Urinary bladder (tissue), 4 donors: ENCODE measurements around the gene ARHGDIA. TPM values are rescaled to one million over a fixed set of nuclear protein-coding genes. Genes with fewer than 3 reads are reported as not detected.

Source experiments
- DNase-seq: peaks from one replicate; pipeline ENCODE4 v3.0.0-alpha.2; 2015; ENCODE audit errors: extremely low spot score
- H3K27ac ChIP-seq: one replicate; pipeline ENCODE4 v1.5.1; 2013; ENCODE audit warnings: low read depth, mild to moderate bottlenecking, moderate library complexity
- H3K36me3 ChIP-seq: one replicate; pipeline ENCODE4 v1.6.1; 2013; ENCODE audit warnings: mild to moderate bottlenecking, moderate library complexity; ENCODE audit not compliant: insufficient read depth
- H3K4me1 ChIP-seq: one replicate; pipeline ENCODE4 v1.6.1; 2013; ENCODE audit warnings: mild to moderate bottlenecking, moderate library complexity; ENCODE audit not compliant: insufficient read depth
- H3K4me3 ChIP-seq: one replicate; pipeline ENCODE4 v1.5.1; 2013; ENCODE audit warnings: low read depth, low read length
- WGBS: extraction: QIAGEN DNeasy Blood & Tissue Kit; methylation state at CpG from one replicate; pipeline ENCODE4 v1.1.7; 2013; 5-methylcytosine and 5-hydroxymethylcytosine counted together
- polyA plus RNA-seq: library from polyadenylated mRNA; stranded (reverse); fragments of 200-250 nt; gene quantifications from one replicate; pipeline ENCODE4 v1.2.3, GENCODE V29; 2013
- total RNA-seq: library from RNA; depleted of rRNA; stranded (reverse); fragments of >200 nt; gene quantifications from one replicate; pipeline ENCODE4 v1.2.3, GENCODE V29; 2014
- donor health status: healthy with polysubstance abuse.
- donor health status: healthy.

The ARHGDIA gene
- total and polyA plus RNA-seq, 2 donors = 31.0 to 277 TPM

GRCh38 chr17:81833160-81833920 lies 37.8 kb downstream of the ARHGDIA start, which contains the start of gene MCRIP1:
Gene MCRIP1 (minus strand): TSS chr17:81833291. CDS start chr17:81824506, 8,785 bp downstream.
- peak within 1 kb of the TSS; percentile 88 for H3K4me3 ChIP-seq
- H3K36me3 ChIP-seq = no peaks in the 10 kb centered on the region
- H3K4me1 ChIP-seq = no peaks in the 10 kb centered on the region
- peak within 1 kb of the TSS; percentile 79 for H3K27ac ChIP-seq
- WGBS = 1% methylated on average over 70 of the region's 76 CpGs
- DNase-seq = peak; percentile 50

DNA sequence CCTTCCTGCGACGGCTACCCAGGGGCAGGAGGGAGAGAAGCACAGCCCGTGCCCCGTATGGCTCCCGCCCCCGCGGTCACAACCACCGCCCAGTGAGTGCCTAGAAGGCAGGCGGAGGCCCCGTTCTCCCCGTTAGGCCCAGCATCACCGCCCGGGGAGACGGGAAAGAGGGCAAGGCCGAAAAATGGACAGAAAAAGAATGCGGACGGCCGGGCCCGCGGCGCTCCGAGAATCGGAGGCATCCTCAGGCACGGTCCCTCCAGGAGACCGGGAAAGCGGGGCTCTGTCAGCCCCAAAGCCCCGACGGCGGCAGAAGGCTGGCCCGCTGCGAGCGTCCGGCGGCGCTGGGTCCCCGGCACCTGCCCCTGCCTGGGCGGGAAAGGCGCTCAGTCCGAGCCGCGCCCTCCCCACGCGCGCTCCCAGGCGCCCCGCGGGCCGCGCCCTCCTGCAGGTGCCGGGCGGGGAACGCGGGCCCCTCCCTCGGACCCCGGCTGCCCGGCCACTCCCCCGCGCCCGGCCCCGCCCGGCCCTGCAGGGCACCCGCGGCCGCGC lies 38.5 kb downstream of the ARHGDIA start:
- H3K4me1 ChIP-seq = no peaks in the 10 kb centered on the region
- no peak for DNase-seq
- under 1% methylated on average over 65 of the region's 65 CpGs for WGBS
- H3K36me3 ChIP-seq = no peaks in the 10 kb centered on the region
- peak overlapping the region; percentile 73 for H3K27ac ChIP-seq
- H3K4me3 ChIP-seq = peak overlapping the region; percentile 88

DNA sequence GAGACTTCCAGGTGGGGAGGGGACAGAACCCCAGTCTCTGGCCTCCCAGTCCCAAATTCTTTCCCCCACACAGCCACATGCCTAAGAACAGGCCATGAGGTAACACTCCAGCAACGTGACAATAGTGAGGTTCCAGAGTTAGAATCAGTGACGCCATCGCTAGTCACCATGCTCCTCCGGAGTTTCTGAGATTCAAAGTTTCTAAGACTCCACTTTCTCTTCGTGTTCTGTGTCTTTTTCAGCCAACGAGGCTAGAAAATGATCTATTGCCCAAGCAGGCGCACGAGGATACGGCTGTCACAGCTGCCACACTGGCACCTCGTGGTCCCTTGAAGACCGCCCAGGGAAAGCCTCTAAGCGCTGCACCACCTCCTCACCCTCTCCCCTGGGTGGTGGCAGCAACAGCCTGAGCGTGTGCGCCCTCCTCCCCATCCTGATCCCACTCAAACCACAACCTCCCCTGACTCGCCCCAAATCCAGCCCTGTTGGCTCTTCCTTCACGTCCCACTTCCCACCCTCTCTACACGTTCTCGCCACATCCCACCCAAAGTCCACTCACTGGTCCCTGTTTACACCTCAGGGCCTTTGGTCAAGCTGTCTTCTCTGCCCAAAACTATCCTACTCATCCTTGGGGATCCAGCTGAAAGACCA lies 39.1 kb downstream of the ARHGDIA start:
- 35% methylated on average over 18 of the region's 18 CpGs for WGBS

DNA sequence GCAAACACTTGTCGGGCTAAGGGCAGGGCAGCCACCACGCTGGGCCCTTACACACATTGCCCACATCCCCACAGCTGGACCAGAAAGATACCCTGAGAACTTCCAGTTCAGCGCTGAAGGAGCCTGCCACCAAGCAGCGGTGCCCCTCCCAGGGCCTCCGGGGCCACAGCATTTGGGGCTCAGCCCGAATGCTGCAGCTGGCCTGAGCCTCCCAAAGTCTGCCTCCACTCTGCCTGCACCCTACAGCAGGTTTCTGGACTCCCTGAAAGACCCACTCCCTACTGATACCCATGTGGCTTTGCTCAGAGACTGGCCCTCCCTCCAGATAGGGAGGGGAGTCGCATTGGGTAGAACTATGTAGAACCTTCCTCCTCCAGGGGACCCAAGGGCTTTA lies 39.6 kb downstream of the ARHGDIA start:
- no peak for DNase-seq
- H3K27ac ChIP-seq = no peak overlapping the region
- no peaks in the 10 kb centered on the region for H3K4me1 ChIP-seq
- 91% methylated on average over 7 of the region's 7 CpGs for WGBS
- no peak overlapping the region for H3K4me3 ChIP-seq
- no peaks in the 10 kb centered on the region for H3K36me3 ChIP-seq

More for the DNA sequence above, 39.1 kb downstream of the ARHGDIA start:
- DNase-seq = no peak
- Histone ChIP-seq H3K36me3 (no peaks in the 10 kb centered on the region), H3K27ac (no peak overlapping the region), H3K4me3 (peak overlapping the region; percentile 88), H3K4me1 (no peaks in the 10 kb centered on the region)

GRCh38 chr17:81829858-81830257 lies 41.3 kb downstream of the ARHGDIA start:
- DNase-seq = no peak
- Histone ChIP-seq H3K36me3 (no peaks in the 10 kb centered on the region), H3K27ac (no peak overlapping the region), H3K4me1 (no peaks in the 10 kb centered on the region), H3K4me3 (no peak overlapping the region)
- 88% methylated on average over 6 of the region's 6 CpGs for WGBS

DNA sequence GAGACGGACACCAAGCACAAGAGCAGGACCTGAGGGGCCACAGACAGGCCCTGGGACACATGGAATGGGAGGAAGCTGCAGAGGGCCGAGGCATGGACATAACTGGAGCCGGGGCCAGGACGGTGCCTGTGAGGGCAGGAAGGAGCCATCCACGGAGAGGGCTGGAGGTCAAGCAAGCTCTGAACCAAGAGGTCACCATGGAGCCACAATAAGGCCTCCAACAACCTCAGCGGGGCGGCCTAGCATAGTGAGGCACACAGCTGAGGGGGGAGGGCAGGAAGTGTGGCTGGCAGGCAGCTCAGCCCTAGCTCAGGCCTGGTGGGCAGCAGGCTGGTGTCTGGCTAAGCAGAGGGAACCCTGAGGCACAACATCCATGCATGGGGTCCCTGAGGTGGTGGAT lies 42.5 kb downstream of the ARHGDIA start:
- H3K27ac ChIP-seq = no peak overlapping the region
- no peak overlapping the region for H3K4me3 ChIP-seq
- no peaks in the 10 kb centered on the region for H3K36me3 ChIP-seq
- no peak for DNase-seq
- WGBS = 75% methylated on average over 7 of the region's 7 CpGs
- no peaks in the 10 kb centered on the region for H3K4me1 ChIP-seq

DNA sequence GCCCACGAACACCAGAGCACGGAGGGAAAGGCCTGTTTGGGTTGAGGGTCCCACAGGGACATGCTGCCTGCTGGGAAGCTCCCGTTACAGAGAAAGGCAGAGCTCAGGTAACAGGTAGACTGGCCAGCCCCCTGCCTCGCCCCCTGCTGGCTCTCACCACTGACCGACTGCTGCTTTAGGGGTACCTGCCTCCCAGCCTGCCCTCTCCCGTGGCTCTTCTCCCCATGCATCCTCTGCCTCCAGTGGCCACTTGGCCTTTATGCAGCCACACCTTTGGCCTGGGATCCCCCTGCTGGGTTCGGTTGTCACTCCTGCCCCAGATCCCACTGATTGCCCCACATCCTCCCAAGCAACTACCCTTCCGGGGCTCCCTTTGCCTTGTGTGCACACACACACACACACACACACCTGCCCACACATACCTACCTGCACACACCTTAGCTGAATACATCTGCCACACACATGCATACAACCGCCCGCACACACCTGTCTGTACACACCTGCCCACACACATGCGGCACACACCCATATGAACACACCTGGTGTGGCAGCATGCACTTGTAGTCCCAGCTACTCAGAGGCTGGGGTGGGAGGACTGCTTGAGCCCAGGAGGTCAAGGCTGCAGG lies 45.2 kb downstream of the ARHGDIA start:
- 75% methylated on average over 11 of the region's 11 CpGs for WGBS
- Histone ChIP-seq H3K27ac (no peak overlapping the region), H3K4me1 (no peaks in the 10 kb centered on the region)

DNA sequence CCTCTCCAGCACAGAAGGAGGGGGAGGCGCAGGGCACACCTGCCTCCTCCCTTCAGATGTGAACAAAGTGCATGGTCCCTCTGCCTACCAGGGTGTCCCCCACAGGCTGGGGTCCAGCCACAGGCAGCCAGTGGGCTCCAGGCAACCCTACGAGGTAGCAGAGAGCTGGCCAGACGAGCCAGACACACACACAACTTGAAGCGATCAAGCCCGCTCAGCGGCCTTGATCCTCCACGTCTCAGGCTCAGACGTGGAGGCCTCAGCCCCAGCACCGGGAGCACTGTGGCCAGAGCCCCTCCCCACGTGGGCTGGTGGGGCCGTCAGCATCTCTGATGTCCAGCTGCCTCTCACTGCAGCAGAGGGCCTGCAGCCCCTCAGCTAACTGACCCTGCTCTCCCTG lies 46.5 kb downstream of the ARHGDIA start:
- H3K4me1 ChIP-seq = no peaks in the 10 kb centered on the region
- no peak for DNase-seq
- H3K36me3 ChIP-seq = no peaks in the 10 kb centered on the region
- no peak overlapping the region for H3K27ac ChIP-seq
- H3K4me3 ChIP-seq = no peak overlapping the region
- 84% methylated on average over 11 of the region's 11 CpGs for WGBS

More for the DNA sequence above, 45.2 kb downstream of the ARHGDIA start:
- no peak for DNase-seq
- no peak overlapping the region for H3K4me3 ChIP-seq
- H3K36me3 ChIP-seq = no peaks in the 10 kb centered on the region

DNA sequence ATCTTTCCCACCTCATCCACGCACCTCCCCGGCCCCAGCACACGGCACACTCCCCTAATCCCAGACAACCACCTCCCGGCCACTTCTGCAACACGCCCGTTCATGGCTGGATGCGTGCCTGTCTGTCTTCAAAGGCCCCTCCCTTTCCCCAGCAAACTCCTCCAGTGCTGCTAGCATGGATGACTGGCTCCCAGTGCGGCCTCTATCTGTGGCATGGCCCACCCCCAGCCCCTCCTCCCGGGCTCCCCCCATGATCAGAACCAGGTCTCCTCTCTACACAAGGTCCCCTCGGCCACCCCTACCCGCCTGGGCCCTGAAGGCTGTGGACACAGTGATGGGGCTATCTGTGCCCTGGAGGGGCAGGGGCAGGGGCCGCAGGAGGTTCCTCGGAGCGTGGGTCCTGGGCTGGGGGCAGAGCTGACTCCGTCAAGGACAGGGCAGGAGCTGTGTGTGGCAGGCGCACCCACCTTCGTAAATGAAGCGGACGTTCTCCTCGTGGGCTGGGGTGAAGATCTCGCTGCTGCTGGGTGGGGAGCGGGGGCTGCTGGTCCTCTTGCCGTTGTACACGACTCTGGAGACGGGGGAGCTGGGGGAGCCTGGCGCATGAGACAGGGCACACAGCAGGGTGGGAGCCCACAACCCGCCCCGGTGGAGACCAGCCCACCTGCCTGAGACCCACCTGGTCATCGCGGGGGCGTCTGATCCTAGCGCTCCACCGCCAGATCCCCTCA lies 47.2 kb downstream of the ARHGDIA start:
- no peak for DNase-seq
- H3K36me3 ChIP-seq = no peaks in the 10 kb centered on the region
- WGBS = 88% methylated on average over 33 of the region's 33 CpGs
- no peaks in the 10 kb centered on the region for H3K4me1 ChIP-seq
- H3K4me3 ChIP-seq = no peak overlapping the region
- H3K27ac ChIP-seq = no peak overlapping the region

- no peak for DNase-seq
- no peaks in the 10 kb centered on the region for H3K4me1 ChIP-seq
- H3K4me3 ChIP-seq = no peak overlapping the region
- H3K36me3 ChIP-seq = no peaks in the 10 kb centered on the region
- 93% methylated on average over 30 of the region's 30 CpGs for WGBS
- H3K27ac ChIP-seq = no peak overlapping the region
These were observed 47.9 kb downstream of the ARHGDIA start for GRCh38 chr17:81822996-81823819.

DNA sequence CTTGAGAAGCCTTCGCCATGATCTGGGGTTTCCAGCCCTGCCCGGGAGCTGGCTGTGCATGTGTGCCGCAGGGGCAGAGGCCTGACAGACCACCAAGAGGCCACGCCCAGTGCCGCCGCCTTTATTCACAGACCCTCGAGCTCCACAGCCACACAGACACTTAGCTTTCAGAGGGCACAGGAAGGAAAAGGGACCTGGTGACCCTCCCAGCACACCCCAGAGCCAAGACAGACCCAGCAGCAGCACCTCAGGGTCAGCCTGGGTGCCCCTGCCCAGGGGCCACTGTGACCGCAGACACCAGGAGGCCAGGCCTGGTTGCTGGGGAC lies 48.9 kb downstream of the ARHGDIA start:
- Histone ChIP-seq H3K4me3 (no peak overlapping the region), H3K36me3 (no peaks in the 10 kb centered on the region), H3K4me1 (no peaks in the 10 kb centered on the region), H3K27ac (no peak overlapping the region)
- WGBS = 85% methylated on average over 8 of the region's 8 CpGs
- DNase-seq = no peak

DNA sequence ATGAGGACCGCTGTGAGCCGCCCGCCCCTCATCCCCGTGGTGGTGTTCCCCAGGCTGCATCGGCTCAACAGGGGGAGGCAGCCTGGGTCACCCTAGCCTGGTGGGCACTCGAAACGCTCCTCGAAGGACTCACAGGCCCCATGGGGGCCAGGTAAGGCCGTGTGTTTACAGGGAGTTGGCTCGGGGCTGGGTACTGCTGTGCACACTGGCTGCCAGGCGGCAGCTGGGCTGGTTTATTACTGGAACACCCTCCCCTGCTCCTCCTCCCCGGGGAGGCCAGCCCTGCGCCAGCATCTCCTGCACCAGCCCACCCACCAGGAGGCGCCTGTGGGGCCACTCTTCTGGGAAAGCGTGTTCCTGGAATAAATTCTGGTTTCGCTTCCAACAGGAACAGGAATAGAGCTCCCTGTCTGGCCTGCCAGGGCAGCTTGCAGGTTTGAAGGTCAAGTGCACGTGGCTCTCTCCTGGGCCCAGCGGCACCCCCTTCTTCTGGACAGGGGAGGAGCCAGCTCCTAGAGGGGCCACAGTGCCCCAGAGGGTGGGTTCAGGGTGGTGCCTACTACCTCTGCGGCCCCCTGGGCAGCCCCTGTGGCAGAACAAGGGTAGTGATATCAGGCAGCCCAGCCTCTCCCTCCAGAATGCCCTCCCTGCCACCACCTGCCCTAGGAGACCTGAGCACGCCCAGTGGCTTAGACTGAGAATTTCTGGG lies 49.4 kb downstream of the ARHGDIA start:
- no peaks in the 10 kb centered on the region for H3K36me3 ChIP-seq
- no peak overlapping the region for H3K27ac ChIP-seq
- H3K4me1 ChIP-seq = no peaks in the 10 kb centered on the region
- DNase-seq = no peak
- 39% methylated on average over 20 of the region's 20 CpGs for whole genome bisulfite sequencing
- no peak overlapping the region for H3K4me3 ChIP-seq
